HG02981 (cell line): ENCODE measurements around the gene STAB1.

Experiments
- ATAC-seq: cut with Tn5 transposase; IDR thresholded peaks from one replicate; pipeline ENCODE4 v1.9.1; 2021; ENCODE audit warnings: mild to moderate bottlenecking, moderate library complexity; ENCODE audit not compliant: unreplicated experiment

Gene STAB1

DNA sequence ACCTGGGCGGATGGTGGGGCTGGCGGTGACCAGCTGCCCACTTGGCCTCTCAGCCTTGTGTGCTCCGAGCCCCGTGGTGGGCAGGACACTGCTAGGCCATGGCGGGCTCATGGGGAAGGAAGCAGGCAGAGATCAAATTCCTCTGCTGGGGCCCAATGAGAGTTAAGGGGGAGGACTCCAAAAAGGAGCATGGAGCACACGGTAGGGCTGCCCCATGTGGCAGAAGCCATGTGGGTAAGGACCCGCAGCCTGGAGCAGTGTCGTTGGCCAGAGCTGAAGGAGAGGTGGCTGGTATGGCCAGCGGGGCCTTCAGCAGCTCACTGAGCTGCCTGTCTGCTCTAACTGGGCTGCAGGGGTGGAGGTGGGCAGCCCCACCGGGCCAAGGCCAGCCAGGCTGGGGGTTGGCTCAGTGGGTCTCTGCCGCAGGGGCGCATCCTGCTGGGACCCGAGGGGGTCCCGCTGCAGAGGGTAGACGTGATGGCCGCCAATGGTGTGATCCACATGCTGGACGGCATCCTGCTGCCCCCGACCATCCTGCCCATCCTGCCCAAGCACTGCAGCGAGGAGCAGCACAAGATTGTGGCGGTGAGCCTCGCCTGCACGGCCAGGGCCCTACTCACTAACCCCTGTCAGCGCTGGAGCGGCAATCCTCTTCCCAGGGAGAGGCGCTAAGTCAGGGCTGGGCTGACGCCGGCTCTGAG is 11.3 kb downstream of the STAB1 start:
- no peak for ATAC-seq

DNA sequence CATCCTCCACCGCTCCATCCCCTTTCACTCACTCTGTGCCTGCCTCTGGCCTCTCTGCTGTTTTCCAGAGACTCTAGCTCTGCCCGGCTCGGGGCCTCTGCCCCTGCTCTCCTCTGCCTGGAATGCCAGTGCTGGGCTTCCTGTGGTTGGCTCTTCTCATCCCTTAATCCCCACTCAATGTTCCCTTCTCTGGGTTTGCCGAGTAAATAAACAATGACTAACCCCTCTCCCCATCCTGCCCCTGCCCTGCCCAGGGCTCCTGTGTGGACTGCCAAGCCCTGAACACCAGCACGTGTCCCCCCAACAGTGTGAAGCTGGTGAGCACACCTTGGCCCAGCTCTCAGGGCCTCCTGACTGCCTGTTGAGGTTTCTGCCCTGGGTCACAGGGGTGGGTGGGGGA is 12.2 kb downstream of the STAB1 start:
- no peak for ATAC-seq

DNA sequence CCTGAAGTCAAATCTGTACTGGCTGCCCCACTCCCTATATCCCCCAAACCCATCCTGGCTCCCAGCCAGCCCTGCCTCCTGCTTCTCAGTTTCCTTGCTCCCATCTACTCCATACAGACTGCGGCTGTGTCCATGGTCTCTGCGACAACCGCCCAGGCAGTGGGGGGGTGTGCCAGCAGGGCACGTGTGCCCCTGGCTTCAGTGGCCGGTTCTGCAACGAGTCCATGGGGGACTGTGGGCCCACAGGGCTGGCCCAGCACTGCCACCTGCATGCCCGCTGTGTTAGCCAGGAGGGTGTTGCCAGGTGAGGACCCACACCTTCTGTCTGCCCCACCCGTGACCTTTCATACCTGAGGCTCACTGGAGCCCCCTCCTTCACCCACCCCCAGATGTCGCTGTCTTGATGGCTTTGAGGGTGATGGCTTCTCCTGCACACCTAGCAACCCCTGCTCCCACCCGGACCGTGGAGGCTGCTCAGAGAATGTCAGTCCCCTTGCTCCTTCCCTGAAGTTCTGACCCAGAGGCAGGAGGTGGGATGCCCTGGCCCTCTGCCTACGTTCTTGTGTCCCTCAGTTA is 14.7 kb downstream of the STAB1 start:
- no peak for ATAC-seq

DNA sequence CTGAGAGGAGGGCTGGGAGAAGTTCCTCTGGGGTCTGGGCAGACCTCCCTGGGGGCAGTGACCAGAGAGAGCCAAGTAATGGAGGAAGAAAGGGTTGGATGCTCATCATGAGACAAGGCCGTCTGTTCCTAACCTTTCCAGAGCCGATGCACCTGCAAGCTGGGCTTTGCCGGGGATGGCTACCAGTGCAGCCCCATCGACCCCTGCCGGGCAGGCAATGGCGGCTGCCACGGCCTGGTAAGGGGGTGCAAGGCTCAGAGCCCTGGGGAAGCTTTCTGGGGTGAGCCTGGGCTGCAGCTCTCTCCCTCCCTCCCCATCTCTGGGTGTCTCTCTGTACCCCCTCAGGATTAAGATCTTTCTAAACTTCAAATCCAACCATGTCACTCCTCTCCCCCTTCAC is 16.4 kb downstream of the STAB1 start:
- no peak for ATAC-seq

DNA sequence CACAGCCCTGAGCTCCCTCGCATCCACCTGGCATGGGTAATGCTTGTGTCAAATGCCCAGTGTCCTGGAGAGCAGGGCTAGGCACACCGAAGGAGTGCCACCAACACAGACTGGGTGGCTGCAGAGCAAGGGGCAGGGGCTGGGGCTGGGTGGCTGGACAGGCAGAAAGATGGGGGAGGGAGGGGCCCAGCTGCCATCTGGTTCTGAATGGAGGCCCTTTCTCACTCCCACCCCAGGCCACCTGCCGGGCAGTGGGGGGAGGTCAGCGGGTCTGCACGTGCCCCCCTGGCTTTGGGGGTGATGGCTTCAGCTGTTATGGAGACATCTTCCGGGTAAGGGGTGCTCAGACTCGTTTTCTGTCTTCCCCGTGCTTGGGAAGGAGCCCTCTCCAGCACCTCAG is 17.0 kb downstream of the STAB1 start:
- no peak for ATAC-seq

DNA sequence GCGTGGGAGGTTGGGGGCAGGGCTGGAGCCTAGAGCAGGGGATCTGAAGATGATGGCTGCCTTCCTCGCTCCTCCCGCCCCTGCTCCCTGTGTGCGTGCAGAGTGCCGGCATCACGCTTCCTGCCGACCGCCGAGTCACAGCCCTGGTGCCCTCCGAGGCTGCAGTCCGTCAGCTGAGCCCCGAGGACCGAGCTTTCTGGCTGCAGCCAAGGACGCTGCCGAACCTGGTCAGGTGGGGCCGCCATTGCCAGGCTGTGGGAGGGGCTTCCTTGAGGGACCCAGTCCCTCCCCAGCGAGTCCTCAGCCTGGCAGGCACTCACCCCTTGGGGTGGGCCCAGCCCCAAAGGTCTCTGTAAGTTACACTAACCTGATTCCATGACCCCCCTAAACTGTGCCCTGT is 17.6 kb downstream of the STAB1 start:
- ATAC-seq, result no peak

DNA sequence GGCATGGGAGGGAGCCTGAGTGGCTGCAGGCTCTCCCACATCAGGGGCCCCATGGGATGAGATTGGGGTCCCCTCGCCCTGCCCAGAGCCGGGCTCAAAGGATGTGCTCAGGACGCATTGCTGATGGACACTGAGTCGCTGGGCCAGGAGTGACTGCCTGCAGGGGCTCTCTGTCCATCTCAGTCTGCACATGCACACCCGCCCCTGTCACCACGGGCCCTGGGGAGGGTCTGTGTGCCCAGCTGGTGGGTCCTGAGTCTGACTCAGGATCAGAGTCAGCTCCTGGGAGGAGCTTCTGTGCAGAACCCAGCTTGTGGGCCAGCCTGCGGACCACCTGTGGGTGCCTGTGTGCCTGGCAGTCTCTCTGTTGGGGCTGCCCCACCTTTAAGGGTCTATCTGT is 18.1 kb downstream of the STAB1 start:
- no peak for ATAC-seq

DNA sequence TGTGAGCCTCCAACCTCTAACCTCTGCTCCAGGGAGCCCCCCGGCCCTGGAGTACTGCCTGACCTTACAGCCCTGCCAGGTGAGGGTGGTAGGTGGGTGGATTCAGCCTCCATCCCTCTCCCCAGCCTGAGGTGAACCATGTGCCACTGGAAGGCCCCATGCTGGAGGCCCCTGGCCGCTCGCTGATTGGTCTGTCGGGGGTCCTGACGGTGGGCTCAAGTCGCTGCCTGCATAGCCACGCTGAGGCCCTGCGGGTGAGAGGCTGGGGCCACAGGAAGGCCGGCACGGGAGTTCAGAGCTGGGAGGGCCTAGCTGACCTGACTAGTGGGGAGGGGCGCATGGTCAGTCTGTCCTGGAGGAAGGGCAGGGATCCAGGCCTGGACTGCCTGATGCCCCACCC is 19.4 kb downstream of the STAB1 start:
- ATAC-seq, result no peak

DNA sequence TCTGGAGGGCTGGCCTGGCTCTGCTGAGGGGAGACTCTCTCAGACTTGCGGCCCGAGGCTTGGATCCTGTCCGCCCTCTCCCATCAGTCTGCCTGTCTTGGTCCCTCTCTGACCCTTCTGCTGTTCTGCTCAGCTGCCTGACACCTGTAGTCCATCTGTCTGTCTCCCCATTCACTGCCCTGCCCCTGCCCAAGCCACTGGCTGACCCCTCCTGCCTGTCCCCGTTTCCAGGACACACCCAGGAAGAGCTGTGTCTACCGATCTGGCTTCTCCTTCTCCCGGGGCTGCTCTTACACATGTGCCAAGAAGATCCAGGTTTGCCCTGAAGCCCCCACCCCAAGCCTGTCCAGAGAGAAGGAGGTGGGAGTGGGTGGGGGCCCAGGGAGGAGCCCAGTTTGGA is 20.1 kb downstream of the STAB1 start:
- ATAC-seq, result no peak

DNA sequence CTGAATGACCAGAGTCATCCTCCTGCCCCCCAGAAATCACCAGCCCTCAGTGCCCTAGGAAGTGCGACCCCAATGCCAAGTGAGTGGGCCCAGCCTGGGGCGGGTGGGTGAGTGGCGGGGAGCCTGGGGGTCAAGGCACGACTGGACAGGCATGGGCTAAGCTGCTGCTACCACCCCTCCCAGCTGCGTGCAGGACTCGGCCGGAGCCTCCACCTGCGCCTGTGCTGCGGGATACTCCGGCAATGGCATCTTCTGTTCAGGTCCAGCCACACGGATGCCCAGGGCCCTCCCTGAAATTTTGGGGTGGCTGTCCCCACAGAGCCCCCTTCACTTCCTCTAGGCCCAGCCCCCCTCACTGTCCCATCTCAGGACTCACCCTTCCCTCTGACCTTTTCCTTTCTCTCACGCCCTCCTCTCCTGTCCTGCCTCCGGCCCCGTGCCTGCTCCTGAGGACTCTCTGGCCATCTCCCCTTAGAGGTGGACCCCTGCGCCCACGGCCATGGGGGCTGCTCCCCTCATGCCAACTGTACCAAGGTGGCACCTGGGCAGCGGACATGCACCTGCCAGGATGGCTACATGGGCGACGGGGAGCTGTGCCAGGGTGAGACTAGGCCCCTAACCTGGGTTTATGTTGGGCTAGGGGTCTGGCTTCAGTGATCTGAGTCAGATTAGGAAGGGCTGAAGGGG is 21.5 kb downstream of the STAB1 start:
- ATAC-seq, result no peak

DNA sequence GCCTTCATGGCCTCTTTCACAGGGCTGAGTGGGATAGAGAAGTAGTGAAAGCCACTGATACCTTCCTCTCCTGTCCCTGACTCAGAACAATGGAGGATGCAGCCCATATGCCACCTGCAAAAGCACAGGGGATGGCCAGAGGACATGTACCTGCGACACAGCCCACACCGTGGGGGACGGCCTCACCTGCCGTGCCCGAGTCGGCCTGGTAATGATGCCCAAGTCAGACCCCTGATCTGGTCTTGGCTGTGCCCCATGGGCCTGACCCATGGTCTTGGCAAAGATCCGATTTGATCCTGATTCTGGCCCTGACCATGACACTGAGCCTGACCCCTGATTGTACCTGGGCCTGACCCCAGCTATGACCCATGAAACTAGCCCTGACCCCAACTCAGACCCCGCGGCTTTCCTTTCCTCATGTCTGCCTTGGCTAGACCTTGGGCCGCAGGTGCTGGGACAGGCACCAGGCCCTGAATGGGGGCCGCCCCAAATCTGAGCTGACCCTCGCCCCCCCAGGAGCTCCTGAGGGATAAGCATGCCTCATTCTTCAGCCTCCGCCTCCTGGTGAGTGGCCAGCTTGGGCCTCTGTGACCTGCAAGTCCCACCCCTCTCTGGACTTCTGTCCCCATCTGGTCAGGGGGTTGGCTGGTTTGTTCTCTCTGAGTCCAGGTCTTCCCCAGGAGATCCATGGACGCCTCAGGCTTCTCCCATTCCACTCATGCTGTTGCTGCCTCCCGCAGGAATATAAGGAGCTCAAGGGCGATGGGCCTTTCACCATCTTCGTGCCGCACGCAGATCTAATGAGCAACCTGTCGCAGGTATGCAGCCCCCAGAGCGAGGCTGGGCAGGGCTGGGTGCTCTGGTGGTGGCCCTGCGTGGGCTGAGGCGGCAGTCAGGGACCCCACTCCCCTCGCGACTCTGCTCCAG is 22.9 kb downstream of the STAB1 start:
- no peak for ATAC-seq

DNA sequence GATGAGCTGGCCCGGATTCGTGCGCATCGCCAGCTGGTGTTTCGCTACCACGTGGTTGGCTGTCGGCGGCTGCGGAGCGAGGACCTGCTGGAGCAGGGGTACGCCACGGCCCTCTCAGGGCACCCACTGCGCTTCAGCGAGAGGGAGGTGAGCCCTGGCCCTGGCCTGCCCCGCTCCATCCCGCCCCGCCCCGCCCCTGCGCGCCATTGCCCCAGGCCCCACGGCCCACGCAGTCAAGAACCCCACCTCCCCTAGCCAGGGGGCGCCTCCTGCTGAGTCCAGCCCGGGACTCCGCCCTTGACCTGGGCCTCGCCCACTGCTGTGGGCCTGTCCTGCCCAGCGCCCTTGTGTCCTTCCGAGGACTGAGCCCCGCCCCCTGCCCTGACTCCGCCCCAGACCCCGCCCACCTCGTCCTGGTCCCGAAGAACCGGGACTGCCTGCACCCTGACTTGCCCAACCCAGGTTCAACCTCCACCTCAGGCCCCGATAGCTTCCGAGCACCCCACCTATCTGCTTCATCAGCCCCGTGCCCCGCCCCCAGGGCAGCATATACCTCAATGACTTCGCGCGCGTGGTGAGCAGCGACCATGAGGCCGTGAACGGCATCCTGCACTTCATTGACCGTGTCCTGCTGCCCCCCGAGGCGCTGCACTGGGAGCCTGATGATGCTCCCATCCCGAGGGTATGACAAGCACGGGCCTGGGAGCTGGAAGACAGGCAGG is 23.7 kb downstream of the STAB1 start:
- ATAC-seq, result no peak

DNA sequence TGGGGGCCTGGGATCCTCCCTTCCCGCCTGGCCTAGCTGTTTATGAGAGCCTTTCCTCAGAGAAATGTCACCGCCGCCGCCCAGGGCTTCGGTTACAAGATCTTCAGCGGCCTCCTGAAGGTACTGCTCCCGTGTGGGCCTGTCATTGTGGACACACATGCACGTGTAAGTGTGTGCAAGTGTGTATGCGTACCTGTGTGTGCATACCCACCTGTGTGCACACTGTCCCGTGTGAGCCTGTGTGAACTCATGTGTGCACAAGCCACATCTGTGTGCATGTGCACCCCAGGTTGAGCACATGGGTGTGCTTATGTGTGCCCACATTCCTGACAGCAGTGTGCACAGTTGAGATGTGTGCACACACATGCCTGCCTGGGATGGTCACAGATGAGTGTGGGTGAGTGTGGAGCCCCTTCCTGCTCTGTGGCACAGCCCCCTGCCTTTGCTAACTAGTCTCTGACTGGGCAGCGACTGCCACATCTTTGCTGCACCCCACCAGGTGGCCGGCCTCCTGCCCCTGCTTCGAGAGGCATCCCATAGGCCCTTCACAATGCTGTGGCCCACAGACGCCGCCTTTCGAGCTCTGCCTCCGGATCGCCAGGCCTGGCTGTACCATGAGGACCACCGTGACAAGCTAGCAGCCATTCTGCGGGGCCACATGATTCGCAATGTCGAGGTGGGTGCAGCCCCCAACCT is 24.5 kb downstream of the STAB1 start:
- ATAC-seq, result no peak

DNA sequence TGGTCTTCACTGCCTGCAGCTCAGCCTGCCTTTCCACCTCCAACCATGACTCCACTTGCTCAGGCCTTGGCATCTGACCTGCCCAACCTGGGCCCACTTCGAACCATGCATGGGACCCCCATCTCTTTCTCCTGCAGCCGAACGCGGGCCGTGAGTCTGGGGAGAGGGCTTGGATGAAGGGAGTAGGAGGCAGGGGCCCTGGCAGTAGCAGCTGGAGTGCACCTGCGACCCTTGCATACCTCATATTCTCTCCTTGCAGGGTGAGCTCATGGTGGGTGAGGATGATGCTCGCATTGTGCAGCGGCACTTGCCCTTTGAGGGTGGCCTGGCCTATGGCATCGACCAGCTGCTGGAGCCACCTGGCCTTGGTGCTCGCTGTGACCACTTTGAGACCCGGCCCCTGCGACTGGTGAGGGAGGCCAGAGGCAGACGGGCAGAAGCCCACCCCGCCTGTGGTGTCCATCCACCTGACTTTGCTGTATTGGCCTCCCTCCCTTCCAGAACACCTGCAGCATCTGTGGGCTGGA is 25.1 kb downstream of the STAB1 start:
- ATAC-seq, result no peak

DNA sequence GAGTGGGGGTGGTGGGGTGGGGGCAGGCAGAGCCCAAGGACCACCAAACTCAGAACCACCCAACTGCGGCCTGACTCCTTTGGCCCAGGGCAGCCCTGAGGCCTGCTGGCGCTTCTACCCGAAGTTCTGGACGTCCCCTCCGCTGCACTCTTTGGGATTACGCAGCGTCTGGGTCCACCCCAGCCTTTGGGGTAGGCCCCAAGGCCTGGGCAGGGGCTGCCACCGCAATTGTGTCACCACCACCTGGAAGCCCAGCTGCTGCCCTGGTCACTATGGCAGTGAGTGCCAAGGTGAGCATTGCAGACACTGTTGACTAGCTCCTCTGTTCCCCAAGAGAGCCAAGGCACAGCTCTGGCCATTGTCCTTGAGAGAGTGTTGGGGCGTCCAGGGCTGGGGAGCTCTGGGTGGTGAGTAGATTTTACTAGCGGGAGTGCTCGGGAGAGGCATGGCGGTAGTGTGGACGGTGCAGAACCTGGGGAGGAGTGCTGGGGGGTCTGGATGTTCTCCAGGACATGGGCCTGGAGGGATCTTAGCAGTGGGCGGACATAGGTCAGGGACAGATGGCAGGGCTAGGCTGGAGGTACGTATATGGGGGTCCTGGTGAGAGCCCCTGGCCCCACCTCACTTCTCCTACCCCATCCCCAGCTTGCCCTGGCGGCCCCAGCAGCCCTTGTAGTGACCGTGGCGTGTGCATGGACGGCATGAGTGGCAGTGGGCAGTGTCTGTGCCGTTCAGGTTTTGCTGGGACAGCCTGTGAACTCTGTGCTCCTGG is 25.8 kb downstream of the STAB1 start:
- no peak for ATAC-seq

DNA sequence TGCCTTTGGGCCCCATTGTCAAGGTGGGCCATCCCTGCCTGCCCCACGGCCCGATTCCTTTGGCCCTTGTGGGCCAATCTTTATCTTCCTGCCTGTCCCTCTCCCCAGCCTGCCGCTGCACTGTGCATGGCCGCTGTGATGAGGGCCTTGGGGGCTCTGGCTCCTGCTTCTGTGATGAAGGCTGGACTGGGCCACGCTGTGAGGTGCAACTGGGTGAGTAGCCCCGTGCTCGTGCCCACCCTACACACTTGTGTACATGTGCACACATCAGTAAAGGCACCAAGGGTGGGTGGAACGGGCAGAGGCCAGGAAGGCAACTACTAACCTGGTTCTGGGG is 26.3 kb downstream of the STAB1 start:
- ATAC-seq, result no peak

DNA sequence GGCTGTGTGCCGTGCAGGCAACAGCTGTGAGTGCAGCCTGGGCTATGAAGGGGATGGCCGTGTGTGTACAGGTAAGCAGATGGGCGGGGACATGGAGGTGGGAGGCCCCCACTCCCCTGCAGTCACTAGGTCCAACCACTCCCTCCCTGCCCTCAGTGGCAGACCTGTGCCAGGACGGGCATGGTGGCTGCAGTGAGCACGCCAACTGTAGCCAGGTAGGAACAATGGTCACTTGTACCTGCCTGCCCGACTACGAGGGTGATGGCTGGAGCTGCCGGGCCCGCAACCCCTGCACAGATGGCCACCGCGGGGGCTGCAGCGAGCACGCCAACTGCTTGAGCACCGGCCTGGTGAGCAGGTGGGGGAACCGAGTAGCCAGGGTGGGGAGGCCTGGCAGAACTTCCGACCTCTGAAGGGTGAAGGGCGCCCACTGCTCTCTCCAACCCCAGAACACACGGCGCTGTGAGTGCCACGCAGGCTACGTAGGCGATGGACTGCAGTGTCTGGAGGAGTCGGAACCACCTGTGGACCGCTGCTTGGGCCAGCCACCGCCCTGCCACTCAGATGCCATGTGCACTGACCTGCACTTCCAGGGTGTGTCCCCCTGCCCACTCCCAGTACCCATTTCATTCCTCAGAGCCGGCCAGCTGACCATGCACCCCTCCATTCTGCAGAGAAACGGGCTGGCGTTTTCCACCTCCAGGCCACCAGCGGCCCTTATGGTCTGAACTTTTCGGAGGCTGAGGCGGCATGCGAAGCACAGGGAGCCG is 26.9 kb downstream of the STAB1 start:
- no peak for ATAC-seq

DNA sequence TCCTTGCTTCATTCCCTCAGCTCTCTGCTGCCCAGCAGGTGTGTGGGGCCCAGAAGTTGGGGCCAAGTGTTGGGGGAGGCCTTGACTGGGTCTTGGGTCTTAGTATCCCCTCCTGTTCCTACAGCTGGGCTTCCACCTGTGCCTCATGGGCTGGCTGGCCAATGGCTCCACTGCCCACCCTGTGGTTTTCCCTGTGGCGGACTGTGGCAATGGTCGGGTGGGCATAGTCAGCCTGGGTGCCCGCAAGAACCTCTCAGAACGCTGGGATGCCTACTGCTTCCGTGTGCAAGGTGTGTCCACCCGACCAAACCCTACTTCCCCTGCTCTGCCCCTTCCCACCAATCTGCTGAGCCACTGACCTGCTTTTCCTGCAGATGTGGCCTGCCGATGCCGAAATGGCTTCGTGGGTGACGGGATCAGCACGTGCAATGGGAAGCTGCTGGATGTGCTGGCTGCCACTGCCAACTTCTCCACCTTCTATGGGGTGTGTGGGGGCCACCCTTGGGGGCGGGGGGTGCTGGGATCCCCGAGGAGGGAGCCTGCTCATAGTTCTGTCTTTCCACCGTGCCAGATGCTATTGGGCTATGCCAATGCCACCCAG is 27.6 kb downstream of the STAB1 start:
- no peak for ATAC-seq
